Panc1 (cell line): ENCODE measurements around the gene FOXO1.

Source experiments
- POLR2AphosphoS5 ChIP-seq: IDR thresholded peaks from 2 replicates; pipeline ENCODE4 v1.6.1; 2012; ENCODE audit warnings: mild to moderate bottlenecking, low read depth, low read length, moderate library complexity
- TF ChIP-seq, protein P1 (sequence below): fragments of 450-650 bp; IDR thresholded peaks from 2 replicates; pipeline ENCODE4 v1.5.1; 2017; ENCODE audit warnings: mild to moderate bottlenecking
- TF ChIP-seq, protein P2 (sequence below), 2 experiments: IDR thresholded peaks; 2 replicates each; pipeline ENCODE4 v1.6.1; 2011 to 2012; ENCODE audit warnings: low read depth in 2 of 2, control low read depth in 1 of 2, low read length in 1 of 2, mild to moderate bottlenecking in 1 of 2, moderate library complexity in 1 of 2; ENCODE audit not compliant: insufficient read depth in 1 of 2

DNA sequence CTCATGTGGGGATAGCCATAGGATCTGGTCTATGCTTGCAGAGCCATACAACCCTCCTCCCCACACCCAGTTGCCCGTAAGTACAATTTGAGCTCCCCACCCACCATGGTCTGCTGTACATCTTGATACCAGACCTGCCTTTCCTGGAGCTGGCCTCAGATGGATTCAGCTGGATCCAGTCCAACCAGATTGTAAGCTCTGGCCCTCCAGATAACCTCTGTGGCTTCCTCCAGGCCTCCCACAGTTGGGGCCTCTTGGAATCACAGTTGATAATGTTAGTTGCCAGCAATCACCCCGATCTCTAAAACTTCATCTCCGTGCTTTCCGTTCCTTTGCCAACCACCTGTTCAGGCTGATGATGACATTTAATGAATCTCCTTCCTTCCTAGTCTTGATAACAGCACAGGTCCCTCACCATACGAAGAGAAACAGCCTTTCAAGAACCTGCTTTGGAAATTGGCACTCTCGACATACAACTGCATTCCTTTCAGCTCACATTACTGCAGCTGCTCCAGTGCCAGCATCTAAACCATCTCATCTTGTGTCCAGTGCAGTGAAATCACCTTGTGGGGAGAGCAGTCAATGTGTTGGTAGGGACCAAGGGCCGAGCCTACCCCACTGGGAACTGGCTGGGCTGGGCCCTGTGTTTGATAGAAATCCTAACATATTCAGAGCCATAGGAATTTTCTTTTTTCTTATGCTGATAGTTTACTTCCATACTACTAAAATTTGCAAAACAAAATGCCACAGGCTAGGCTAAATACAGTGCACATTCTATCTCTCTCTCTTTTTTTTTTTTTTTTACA lies 15.1 kb upstream of the FOXO1 start:
- TF ChIP-seq, protein P1, sequence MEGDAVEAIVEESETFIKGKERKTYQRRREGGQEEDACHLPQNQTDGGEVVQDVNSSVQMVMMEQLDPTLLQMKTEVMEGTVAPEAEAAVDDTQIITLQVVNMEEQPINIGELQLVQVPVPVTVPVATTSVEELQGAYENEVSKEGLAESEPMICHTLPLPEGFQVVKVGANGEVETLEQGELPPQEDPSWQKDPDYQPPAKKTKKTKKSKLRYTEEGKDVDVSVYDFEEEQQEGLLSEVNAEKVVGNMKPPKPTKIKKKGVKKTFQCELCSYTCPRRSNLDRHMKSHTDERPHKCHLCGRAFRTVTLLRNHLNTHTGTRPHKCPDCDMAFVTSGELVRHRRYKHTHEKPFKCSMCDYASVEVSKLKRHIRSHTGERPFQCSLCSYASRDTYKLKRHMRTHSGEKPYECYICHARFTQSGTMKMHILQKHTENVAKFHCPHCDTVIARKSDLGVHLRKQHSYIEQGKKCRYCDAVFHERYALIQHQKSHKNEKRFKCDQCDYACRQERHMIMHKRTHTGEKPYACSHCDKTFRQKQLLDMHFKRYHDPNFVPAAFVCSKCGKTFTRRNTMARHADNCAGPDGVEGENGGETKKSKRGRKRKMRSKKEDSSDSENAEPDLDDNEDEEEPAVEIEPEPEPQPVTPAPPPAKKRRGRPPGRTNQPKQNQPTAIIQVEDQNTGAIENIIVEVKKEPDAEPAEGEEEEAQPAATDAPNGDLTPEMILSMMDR: no peak
- TF ChIP-seq, protein P2, sequence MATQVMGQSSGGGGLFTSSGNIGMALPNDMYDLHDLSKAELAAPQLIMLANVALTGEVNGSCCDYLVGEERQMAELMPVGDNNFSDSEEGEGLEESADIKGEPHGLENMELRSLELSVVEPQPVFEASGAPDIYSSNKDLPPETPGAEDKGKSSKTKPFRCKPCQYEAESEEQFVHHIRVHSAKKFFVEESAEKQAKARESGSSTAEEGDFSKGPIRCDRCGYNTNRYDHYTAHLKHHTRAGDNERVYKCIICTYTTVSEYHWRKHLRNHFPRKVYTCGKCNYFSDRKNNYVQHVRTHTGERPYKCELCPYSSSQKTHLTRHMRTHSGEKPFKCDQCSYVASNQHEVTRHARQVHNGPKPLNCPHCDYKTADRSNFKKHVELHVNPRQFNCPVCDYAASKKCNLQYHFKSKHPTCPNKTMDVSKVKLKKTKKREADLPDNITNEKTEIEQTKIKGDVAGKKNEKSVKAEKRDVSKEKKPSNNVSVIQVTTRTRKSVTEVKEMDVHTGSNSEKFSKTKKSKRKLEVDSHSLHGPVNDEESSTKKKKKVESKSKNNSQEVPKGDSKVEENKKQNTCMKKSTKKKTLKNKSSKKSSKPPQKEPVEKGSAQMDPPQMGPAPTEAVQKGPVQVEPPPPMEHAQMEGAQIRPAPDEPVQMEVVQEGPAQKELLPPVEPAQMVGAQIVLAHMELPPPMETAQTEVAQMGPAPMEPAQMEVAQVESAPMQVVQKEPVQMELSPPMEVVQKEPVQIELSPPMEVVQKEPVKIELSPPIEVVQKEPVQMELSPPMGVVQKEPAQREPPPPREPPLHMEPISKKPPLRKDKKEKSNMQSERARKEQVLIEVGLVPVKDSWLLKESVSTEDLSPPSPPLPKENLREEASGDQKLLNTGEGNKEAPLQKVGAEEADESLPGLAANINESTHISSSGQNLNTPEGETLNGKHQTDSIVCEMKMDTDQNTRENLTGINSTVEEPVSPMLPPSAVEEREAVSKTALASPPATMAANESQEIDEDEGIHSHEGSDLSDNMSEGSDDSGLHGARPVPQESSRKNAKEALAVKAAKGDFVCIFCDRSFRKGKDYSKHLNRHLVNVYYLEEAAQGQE (IDR thresholded peaks at IDR 0.05; ENCODE audit: insufficient read depth in 1 of 2, low read depth in 2 of 2, low read length in 1 of 2): no peak
- TF ChIP-seq POLR2AphosphoS5: no peak
